ENCODE data around the gene NAAA.
"Not testable (repeated sequence)": the region's sequence is repeated elsewhere in the genome, so short reads cannot be mapped to it uniquely, and the experiment has no call there.

DNA sequence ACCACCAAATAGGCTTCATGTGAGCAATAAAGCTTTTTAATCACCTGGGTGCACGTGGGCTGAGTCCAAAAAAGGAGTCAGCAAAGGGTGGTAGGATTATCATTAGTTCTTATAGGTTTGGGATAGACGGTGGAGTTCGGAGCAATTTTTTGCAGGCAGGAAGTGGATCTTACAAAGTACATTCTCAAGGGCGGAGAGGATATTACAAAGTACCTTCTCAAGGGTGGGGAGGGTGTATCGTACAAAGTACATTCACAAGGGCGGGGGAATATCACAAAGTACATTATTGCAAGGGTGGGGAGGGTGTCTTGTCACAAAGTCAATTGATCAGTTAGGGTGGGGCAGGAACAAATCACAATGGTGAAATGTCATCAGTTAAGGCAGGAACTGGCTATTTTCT lies 30.0 kb downstream of the NAAA start:
- TF ChIP-seq, protein P1, sequence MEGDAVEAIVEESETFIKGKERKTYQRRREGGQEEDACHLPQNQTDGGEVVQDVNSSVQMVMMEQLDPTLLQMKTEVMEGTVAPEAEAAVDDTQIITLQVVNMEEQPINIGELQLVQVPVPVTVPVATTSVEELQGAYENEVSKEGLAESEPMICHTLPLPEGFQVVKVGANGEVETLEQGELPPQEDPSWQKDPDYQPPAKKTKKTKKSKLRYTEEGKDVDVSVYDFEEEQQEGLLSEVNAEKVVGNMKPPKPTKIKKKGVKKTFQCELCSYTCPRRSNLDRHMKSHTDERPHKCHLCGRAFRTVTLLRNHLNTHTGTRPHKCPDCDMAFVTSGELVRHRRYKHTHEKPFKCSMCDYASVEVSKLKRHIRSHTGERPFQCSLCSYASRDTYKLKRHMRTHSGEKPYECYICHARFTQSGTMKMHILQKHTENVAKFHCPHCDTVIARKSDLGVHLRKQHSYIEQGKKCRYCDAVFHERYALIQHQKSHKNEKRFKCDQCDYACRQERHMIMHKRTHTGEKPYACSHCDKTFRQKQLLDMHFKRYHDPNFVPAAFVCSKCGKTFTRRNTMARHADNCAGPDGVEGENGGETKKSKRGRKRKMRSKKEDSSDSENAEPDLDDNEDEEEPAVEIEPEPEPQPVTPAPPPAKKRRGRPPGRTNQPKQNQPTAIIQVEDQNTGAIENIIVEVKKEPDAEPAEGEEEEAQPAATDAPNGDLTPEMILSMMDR (IDR thresholded peaks at IDR 0.05) = not testable (repeated sequence)
- not testable (repeated sequence) for TF ChIP-seq POLR2A (IDR thresholded peaks at IDR 0.05)

Data from body of pancreas (tissue), 4 donors.